Stimulated activated CD4-positive, alpha-beta T cell treated with anti-CD3 and anti-CD28 coated beads, Interleukin-4, amount 100 ng/mL, for 48 hours (primary cell): Measurements from ENCODE around the gene TENT4A.
"Not testable (repeated sequence)": the region's sequence is repeated elsewhere in the genome, so short reads cannot be mapped to it uniquely, and the experiment has no call there.

ENCODE experiments used
- DNase-seq, 2 donors: peaks; one replicate each; pipeline ENCODE4 v3.0.0-alpha.2; 2020; ENCODE audit warnings: low read depth in 2 of 2

Gene TENT4A

DNA sequence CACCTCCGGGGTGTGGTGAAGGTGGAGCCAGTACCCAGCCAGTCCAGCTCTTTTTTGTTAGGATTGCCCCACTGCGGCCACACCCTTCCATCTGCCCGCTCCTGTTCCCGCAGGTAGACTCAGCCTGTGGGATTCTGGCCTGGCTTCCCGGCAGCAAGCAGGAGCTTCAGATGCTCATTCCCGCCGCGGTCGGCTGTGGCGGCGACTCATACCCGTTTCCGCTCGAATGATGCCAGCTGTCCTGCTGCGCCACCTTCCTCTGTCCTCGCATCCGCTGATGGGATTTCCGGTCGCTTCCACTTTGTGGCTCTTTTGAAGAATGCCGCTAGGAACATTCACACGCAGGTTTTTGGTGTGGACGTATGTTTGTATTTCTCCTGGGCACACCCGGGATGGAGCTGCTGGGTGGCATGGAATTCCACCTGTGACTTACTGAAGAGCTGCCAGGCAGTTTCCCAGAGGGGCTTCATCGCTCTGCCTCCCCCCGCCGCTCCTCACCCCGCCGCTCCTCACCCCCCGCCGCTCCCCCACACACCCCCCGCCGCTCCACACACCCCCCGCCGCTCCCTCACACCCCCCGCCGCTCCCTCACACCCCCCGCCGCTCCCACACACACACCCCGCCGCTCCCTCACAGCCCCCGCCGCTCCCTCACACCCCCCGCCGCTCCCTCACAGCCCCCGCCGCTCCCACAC, 60.3 kb downstream of the TENT4A start:
- no peak for DNase-seq

DNA sequence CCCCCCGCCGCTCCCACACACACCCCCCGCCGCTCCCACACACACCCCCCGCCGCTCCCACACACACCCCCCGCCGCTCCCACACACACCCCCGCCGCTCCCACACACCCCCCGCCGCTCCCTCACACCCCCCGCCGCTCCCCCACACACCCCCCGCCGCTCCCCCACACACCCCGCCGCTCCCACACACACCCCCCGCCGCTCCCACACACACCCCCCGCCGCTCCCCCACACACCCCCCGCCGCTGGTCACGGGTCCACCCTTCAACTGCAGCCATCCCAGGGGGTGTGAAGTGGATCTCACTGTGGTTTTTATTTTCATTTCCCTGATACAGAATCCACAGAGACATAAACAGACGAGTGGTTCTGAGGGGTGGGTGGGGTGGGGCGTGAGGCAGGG, 61.0 kb downstream of the TENT4A start:
- not testable (repeated sequence) for DNase-seq

DNA sequence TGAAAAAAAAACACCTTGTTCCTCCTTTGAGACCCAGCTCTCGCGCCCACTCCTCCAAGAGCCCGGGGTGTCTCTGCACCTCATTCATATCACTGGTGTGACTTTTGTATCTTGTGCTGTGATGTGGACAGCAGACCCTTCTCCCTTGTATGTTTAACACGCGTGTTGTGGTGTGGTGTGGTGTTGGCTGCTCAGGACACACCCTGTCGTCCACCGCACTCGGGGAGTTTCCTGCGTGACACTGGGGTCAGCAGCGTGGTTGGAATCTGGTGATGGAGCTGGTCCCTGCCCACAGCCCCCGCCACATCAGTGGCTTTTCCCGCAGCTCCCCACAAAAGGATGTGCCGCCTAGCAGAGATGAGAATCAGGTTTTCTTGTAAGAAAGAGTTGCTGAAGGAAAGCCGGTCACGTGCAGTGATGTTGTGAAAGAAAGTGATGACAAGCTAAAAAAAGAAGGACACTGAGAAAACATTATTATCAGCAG, 61.5 kb downstream of the TENT4A start:
- no peak for DNase-seq

DNA sequence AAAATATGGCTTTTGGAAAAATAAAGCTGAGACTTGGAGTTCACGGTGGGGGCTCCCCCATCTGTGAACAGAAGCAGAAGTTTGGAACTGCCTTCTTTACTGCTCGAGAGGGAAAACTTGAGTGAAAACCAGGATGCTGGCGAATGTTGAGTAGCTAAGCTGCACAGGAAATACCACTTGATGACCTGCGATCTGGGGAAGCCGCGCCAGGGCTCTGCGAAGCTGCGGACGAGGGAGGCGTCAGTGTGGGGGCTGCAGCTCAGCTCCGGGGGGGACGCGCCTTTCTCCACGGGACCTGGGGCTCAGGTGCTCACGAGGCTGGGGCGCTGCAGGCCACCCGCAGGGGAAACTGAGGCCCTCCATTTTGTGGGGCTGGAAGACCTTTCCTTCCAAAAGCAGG, 62.3 kb downstream of the TENT4A start:
- no peak for DNase-seq

DNA sequence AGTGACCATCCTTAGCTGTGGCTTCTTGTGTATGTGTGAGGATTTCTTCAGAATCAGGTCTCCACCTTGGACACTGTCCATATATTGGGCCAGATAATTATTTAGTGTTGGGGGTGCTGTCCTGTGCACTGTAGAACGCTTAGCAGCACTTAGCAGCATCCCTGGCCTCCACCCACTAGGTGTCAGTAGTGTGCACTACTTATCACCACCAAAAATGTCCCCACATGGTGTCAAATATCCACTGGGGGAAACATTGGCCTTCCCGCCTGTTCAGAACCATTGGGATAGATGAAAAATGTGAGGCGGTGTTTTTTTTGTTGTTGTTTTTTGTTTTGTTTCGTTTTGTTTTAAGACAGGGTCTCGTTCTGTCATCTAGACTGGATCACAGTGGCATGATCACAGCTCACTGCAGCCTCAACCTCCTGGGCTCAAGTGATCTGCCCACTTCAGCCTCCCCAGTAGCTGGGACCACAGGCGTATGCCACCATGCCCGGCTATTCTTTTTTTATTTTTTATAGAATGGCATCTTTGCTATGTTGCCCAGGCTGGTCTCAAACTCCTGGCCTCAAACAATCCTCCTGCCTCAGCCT, 67.7 kb downstream of the TENT4A start:
- DNase-seq: peak; percentile 21 to 25

DNA sequence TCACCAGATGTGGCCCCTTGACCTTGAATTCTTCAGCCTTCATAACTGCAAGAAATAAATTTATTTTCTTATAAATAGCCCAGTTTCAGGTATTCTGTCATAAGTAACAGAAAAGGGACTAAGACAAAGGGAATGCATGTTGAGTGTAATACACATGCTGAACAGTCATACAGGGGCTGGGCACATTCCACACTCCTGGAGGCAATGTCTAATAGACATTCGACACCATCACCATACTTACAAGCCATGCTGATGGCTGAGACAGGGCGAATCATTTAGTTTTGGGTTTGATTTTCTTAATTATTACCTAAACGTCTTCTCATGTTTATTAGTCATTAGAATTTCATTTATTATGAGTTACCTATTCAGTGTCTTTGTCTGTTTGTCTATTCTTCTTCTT, 68.5 kb downstream of the TENT4A start:
- no peak for DNase-seq

DNA sequence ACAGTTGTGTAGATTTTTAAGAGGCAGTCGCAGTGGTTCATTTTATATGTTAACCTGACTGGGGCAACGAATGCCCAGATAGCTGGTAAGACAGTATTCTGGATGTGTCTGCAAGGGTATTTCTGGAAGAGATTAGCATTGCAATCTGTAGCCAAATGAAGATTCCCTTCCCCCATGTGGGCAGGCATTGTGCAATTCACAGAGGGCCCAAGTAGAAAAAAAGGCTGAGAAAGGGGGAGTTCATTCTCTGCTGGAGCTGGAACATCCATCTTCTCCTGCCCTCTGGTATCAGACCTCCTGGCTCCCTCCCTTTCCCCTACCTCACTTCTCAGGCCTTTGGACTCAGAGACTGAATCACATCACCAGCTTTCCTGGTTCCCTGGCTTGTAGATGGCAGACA, 70.6 kb downstream of the TENT4A start:
- no peak for DNase-seq

DNA sequence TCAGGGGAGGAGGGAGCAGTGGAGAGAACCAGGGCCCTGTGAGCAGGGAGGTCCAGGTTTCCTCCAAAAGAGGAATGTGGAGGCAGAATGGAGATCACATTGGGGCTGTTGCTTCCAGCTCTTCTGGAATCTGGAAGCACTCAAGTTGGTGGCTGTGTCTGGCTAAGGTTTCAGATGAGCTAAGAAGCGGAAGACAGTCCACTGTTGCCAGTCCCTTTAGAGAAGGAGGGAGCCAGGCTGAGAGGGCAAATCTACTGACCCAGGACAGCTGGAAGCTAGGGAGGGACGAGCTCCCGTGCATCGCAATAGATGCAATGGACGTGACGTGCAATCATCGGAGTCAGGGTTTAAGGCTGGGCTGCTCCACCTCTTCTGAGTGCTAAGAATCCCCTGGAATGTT, 71.2 kb downstream of the TENT4A start:
- no peak for DNase-seq

DNA sequence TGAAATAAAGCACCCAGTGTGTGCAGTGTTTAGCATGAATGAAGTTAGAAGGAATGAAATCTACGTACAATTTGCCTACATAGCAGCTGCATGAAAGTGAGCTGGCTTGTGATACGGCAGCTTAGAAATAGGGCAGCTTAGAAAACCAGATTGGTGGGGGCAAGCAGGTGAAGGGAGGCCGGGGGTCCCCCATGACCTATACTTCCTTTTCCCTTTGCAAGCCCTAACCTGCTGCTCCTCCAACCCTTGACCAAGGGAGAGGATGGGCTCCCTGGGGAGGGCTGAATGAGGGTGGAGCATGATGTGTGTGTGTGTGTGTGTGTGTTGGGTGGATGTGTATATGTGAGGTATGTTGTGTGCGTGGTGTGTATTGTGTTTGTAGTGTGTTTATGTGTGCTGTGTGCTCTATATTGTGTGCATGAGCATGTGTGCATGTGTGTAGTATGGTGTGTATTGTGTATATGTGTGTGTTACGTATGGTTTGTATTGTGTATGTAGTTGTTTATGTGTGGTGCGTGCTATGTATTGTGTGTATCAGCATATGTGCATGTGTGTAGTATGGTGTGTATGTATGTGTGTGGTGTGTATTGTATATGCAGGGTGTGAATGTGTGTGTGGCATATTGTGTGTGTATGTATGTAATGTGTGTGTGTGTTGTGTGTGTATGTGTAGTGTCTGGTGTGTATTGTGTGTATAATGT, 72.1 kb downstream of the TENT4A start:
- no peak for DNase-seq

DNA sequence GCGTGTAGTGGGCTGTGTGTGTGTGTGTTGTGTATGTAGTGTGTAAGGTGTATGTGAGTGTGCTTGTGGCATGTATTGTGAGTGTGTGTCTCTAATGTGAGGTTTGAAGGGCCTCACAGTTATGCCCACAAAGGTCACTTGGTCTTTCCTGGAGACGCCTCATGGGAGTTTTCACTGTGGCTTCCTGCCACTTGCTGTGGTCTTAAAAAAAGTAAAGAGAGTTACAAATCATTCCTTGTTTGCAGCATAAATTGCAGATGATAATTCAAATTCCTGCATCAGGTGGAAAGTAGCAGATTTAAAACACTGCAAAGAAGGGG, 72.6 kb downstream of the TENT4A start:
- no peak for DNase-seq

DNA sequence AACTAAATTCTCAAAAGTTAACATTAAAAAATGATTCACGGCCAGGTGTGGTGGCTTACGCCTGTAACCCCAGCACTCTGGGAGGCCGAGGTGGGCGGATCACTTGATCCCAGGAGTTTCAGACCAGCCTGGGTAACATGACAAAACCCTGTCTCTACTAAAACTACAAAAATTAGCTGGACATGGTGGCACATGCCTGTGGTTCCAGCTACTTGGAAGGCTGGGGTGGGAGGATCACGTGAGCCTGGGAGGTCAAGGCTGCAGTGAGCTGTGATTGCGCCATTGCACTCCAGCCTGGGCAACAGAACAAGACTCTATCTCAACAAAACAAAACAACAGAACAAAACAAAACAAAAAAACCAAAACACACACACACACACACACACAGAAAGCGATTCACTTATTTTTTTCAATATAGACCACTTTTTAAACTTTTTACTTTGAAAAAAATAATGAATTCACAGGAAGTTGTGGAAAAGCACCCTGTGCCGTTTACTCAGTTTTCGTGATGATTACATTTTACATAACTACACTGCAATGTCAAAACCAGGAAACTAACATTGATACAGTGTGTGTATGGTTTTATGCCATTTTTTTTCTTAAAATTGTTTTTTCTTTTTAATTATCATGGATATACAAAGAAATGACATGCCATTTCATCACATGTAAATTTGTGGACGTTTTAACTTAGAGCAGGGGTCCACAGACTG, 73.7 kb downstream of the TENT4A start:
- no peak for DNase-seq

DNA sequence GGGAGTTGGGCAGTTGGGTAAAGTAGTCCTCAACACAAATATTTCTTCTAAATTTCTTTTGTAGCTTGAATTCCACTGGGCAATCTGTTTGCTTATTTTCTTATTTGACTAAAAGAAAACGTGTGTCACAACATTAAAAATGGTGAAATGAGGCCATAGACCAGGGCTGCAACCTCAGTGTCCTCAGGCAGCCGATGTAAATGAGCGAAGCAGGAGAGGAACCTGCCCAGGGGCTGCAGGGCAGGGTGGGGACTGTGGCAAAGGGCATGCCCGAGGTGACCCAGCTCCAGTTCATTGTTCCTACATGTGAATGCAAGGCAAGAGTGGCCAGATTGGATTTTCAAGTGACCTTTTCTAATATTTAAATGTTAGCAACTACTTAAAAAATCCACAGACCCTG, 74.7 kb downstream of the TENT4A start:
- no peak for DNase-seq

DNA sequence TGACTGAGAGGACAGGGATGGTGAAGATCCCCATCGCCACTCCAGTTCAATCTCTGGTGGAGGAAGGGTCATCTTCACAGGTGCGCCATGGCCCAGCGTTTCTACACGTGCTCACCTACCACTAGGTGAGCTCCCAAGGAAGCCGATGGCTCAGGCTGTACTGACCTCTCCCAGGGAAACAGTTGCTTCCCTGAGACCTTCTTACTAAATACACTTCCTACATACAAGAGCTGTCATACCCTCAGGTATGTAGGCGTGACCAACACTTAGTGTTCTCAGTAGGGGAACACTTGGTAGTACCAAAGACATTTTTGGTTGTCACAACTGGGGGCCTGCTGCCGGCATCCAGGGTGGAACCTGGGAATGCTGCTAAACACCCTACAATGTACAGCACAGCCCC, 75.2 kb downstream of the TENT4A start:
- DNase-seq: no peak

DNA sequence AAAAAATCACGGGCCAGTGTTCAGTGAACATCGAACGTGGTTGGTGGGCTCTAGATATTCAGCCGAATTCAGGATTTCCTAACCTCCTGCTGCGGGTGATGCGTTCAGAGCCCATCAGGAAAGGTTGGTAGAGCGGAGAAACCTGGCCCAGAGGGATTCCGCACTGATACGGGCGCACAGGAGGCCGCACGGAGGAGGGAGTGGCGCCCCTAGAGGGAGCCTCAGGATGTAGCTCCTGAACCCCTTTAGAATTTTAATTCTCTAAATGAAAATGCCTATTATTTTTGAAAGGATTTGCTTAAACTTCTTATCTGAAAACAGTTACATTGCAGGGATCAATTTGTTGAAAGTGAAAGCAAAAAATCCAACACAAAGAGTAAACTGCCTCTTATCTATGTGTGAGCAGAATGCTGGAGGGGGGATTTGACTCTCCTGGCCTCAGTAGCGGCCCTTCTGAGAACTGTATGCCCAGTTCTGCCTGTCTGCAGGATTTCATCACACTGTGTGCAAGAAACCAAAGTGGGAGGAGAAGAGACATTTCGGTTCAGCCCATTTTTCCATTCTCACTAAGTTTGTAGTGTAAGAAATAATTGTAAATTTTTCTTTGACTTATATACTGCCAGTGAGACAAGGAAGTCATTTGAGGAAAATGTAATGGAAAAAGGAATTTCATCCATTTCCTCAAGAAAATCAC, 75.9 kb downstream of the TENT4A start:
- no peak for DNase-seq

DNA sequence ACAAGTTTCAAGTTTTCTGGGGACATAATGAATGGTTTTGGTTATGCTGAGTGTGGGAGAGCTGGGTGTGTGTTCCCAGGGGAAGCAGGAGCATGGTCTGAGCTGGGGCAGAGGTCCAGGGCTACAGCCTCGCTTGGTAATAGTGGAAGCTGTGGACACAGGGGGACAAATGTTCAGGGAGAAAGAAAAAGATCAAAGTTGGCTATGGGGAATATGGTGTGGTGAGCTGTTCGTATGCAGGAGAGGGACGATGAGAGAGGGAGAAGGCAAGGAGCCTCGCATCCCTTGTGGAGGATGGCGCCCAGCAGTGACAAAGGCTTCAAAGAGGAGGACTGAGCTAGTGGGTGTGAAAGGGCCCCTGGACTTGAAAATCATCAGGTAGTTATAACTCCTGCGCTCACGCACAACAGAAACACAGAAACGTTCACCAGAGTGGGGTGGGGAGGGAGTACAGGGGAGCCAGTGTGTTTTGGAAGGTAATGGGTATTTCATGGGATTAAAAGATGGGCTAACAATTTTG, 77.2 kb downstream of the TENT4A start:
- no peak for DNase-seq

DNA sequence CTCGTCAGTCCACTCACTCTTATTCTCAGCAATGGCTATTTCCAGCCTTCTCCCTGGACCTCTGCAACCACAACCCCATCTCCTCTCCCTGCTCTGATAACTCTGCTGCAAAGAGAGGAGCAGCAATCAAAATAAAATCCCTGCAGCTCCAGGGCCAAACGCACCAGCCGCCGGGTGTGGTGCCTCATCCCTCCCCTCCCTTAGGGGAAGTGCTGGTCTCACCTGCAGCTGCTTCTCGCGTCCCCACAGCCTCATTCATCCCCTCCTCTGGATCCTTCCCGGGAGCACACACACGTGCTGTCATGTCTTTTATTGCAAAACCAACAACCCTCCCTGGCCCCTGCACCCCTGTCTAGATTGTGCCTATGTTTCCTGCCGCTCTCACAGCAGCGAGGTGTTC, 77.8 kb downstream of the TENT4A start:
- DNase-seq: no peak

DNA sequence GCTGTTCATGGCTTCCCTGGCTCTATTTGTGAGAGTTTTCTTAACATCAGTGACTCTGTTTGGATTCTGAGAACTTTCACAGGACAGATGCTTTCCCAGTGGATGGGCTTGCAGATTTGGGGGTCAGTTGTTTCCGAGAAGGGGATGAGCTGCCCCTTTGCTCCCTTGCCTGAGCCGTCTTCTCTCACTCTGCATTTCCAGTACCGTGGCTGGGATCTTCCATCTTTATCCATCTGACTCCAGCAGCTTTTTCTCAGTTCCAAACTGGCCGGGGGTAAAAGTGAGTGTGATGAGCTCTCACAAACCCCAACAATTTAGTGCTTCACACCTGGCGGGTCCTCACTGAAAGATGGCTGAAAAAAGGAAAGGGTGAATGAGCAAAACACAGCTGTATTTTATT, 79.1 kb downstream of the TENT4A start:
- no peak for DNase-seq

DNA sequence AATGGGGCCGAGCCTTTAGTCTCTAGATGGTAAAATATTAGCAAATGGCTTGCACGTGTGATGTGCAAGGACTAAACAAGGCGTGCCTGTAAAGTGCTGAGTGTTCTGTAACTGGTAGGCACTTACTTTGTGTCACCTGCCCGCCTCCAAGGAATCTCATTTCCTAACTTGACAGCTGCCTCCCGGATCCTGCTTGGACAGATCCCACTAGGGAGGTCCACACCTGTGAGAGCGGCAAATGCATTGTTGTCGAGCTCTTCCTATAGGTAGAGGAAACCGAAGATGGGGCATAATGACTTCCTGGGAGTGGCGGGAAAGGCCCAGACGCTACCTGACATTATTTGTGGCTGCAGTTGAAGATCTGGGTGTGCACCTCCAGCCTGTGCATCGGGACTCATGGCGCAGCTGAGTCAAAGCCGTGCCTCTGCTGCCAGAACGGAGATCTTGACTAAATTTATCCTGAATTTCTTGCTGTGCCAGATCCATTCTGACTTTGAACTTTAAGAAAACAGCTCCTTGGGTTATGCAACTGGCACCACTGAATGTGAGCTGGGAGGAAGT, 79.8 kb downstream of the TENT4A start:
- no peak for DNase-seq

DNA sequence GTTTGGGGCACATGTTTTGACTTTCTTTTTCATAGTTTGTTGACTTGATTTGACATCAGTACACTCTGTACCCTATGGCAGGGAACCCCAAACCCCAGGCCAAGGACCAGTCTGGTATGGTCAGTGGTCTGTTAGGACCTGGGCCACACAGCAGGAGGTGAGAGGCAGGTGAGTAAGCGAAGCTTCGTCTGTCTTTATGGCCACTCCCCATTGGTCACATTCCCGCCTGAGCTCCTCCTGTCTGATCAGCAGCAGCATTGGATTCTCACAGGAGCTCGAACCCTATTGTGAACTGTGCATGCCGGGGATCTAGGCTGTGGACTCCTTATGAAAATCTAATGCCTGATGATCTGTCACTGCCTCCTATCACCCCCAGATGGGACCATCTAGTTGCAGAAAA, 88.0 kb downstream of the TENT4A start:
- no peak for DNase-seq

DNA sequence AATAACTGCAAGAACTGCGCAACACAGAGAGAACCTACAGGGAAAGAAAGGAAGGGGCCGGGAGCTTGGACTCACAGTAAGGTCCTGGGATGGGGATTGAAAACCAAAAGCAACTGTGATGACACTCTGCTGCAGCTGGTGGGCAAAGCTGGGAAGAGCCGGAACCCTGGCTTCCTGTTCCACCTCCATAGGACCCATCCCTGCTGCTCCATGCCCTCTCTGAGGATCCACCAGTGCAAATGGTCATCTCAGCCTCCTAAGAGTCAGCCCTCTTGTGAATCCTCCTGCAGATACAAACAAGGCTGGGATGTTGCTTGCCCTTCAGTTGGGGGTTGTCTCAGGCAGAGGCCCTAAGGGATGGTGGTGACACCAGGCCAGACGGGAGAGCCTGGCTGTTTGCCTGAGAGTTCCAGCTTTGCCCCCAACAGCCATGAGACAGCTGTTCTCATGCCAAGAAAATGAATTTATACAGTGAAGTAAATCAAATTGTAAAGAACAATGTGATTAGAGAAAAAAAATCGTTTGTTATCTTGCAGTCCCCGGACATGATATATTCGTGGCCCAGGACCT, 90.8 kb downstream of the TENT4A start:
- DNase-seq: no peak
